HepG2 (cell line): ENCODE measurements around the gene GRK3. TPM values are rescaled to one million over a fixed set of nuclear protein-coding genes. Genes with fewer than 3 reads are reported as not detected.
A peak's percentile ranks its signal among the peaks of the same experiment; 100 is the strongest.

ENCODE experiments used
- AKAP8 ChIP-seq: sonication (generic); formaldehyde crosslinking; IDR thresholded peaks from 2 replicates; pipeline ENCODE4 v1.5.1; 2020; ENCODE audit warnings: mild to moderate bottlenecking, missing genetic modification reagents
- CEBPB ChIP-seq: IDR thresholded peaks from 2 replicates; pipeline ENCODE4 v1.6.1; 2011; ENCODE audit warnings: low read depth, low read length, improper control_type of control experiment, borderline replicate concordance
- MED1 ChIP-seq: sonication (generic); formaldehyde crosslinking; IDR thresholded peaks from 2 replicates; pipeline ENCODE4 v1.4.0; 2020; ENCODE audit warnings: missing genetic modification reagents
- MIXL1 ChIP-seq: IDR thresholded peaks from 2 replicates; pipeline ENCODE4 v1.6.1; 2016
- NFE2 ChIP-seq: sonication (generic); formaldehyde crosslinking; IDR thresholded peaks from 2 replicates; pipeline ENCODE4 v1.4.0; 2020; ENCODE audit warnings: missing genetic modification reagents
- RARG ChIP-seq: sonication (generic); formaldehyde crosslinking; IDR thresholded peaks from 2 replicates; pipeline ENCODE4 v1.4.0; 2020; ENCODE audit warnings: low read depth, mild to moderate bottlenecking, missing genetic modification reagents
- RFX5 ChIP-seq: IDR thresholded peaks from 2 replicates; pipeline ENCODE4 v1.6.1; 2011; ENCODE audit warnings: low read depth, low read length, improper control_type of control experiment
- SOX5 ChIP-seq: IDR thresholded peaks from 2 replicates; pipeline ENCODE4 v1.6.1; 2016; ENCODE audit warnings: borderline replicate concordance
- SSRP1 ChIP-seq: IDR thresholded peaks from 2 replicates; pipeline ENCODE4 v1.6.1; 2016; ENCODE audit warnings: control low read depth
- TBX2 ChIP-seq: sonication (generic); formaldehyde crosslinking; IDR thresholded peaks from 2 replicates; pipeline ENCODE4 v1.5.0; 2020; ENCODE audit warnings: missing genetic modification reagents, mild to moderate bottlenecking, borderline replicate concordance
- U2AF2 ChIP-seq: fragments of 200-400 bp; formaldehyde crosslinking; IDR thresholded peaks from 2 replicates; pipeline ENCODE4 v1.6.1; 2017; ENCODE audit warnings: low read depth, mild to moderate bottlenecking, low read length
- ZBTB3 ChIP-seq: sonication (generic); formaldehyde crosslinking; IDR thresholded peaks from 2 replicates; pipeline ENCODE4 v1.4.0; 2020; ENCODE audit warnings: low read depth, mild to moderate bottlenecking, moderate library complexity, missing genetic modification reagents, borderline replicate concordance
- ZC3H13 ChIP-seq: sonication (generic); formaldehyde crosslinking; IDR thresholded peaks from 2 replicates; pipeline ENCODE4 v1.8.1; 2023; ENCODE audit warnings: mild to moderate bottlenecking, missing genetic modification reagents, moderate library complexity
- ZNF17 ChIP-seq: sonication (generic); formaldehyde crosslinking; IDR thresholded peaks from 2 replicates; pipeline ENCODE4 v1.5.0; 2020; ENCODE audit warnings: mild to moderate bottlenecking, missing genetic modification reagents
- ZNF552 ChIP-seq: sonication (generic); formaldehyde crosslinking; IDR thresholded peaks from 2 replicates; pipeline ENCODE4 v1.9.0; 2022; ENCODE audit warnings: missing genetic modification reagents, mild to moderate bottlenecking, borderline replicate concordance
- polyA plus RNA-seq, 8 experiments: library from polyadenylated mRNA; depleted of rRNA in 3 of 8; stranded (reverse) in 7 of 8; unstranded in 1 of 8; fragments of >200 nt; fragmentation: Illumina TruSeq in 4 of 8; extraction: Trizol in 4 of 8; gene quantifications; 2 replicates each; pipeline versions ENCODE4 v1.2.1 to v1.2.3, GENCODE V29; 2011 to 2016; ENCODE audit warnings: low read depth in 4 of 8, missing spikeins in 1 of 8, mixed read lengths in 1 of 8; ENCODE audit not compliant: insufficient read depth in 1 of 8
- total RNA-seq, 5 experiments: library from RNA; depleted of rRNA; stranded (reverse); fragments of >200 nt; fragmentation: Illumina TruSeq; extraction: Trizol; gene quantifications; 2 replicates each; pipeline ENCODE4 v1.2.3, GENCODE V29; 2016; ENCODE audit warnings: low read depth in 1 of 5
- TF ChIP-seq, protein P1 (sequence below): conservative IDR thresholded peaks from 2 replicates; pipeline ENCODE4 v1.6.1; 2018; ENCODE audit warnings: missing genetic modification reagents
- TF ChIP-seq, protein P2 (sequence below): sonication (generic); formaldehyde crosslinking; IDR thresholded peaks from 2 replicates; pipeline ENCODE4 v1.4.0; 2020; ENCODE audit warnings: missing genetic modification reagents
- TF ChIP-seq, protein P3 (sequence below): sonication (generic); IDR thresholded peaks from 2 replicates; pipeline ENCODE4 v1.6.1; 2016; ENCODE audit warnings: low read depth, borderline replicate concordance
- TF ChIP-seq, protein P4 (sequence below): sonication (generic); formaldehyde crosslinking; IDR thresholded peaks from 2 replicates; pipeline ENCODE4 v1.5.0; 2020; ENCODE audit warnings: missing genetic modification reagents, mild to moderate bottlenecking, borderline replicate concordance
- TF ChIP-seq, protein P5 (sequence below): sonication (generic); formaldehyde crosslinking; IDR thresholded peaks from 2 replicates; pipeline ENCODE4 v1.5.0; 2020; ENCODE audit warnings: missing genetic modification reagents
- TF ChIP-seq, protein P6 (sequence below): fragments of 450-650 bp; IDR thresholded peaks from 2 replicates; pipeline ENCODE4 v1.6.1; 2017

Gene GRK3
- total and polyA plus RNA-seq, 2 of the 13 experiments (the other 11 are each of a cell fraction or from before 2014, with no cell fraction given) = 8.5 to 16.7 TPM

DNA sequence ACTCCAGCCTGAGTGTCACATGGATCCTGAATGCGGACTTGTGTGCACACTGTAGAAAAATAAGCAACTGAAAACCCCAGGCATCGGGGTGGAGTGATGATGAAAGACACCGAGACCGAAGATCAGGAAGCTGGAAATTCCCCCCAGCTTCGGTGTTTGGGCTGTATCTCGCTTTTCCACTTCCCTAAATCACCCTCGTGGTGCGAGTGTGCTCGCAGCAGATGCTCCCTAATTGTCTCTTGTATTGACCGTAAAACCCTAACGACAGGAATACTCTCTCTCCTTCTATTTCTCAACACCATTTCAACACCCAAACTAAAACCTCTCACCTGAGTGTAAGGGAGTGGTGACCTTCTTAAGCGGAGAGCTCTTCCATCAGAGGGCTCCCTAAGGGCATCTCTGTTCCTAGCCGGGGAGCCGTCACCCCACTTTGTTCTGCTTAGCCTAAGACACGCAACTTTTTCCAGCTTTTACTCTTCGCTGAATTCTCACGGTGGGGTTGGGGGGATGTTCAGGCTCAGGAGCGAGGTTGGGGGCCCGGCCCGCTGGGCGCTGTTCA, 635 bp upstream of the GRK3 start (continued):
- TF ChIP-seq, protein P1, sequence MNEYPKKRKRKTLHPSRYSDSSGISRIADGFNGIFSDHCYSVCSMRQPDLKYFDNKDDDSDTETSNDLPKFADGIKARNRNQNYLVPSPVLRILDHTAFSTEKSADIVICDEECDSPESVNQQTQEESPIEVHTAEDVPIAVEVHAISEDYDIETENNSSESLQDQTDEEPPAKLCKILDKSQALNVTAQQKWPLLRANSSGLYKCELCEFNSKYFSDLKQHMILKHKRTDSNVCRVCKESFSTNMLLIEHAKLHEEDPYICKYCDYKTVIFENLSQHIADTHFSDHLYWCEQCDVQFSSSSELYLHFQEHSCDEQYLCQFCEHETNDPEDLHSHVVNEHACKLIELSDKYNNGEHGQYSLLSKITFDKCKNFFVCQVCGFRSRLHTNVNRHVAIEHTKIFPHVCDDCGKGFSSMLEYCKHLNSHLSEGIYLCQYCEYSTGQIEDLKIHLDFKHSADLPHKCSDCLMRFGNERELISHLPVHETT (CRISPR knock-in tag) = no peak
- TF ChIP-seq, protein P2, sequence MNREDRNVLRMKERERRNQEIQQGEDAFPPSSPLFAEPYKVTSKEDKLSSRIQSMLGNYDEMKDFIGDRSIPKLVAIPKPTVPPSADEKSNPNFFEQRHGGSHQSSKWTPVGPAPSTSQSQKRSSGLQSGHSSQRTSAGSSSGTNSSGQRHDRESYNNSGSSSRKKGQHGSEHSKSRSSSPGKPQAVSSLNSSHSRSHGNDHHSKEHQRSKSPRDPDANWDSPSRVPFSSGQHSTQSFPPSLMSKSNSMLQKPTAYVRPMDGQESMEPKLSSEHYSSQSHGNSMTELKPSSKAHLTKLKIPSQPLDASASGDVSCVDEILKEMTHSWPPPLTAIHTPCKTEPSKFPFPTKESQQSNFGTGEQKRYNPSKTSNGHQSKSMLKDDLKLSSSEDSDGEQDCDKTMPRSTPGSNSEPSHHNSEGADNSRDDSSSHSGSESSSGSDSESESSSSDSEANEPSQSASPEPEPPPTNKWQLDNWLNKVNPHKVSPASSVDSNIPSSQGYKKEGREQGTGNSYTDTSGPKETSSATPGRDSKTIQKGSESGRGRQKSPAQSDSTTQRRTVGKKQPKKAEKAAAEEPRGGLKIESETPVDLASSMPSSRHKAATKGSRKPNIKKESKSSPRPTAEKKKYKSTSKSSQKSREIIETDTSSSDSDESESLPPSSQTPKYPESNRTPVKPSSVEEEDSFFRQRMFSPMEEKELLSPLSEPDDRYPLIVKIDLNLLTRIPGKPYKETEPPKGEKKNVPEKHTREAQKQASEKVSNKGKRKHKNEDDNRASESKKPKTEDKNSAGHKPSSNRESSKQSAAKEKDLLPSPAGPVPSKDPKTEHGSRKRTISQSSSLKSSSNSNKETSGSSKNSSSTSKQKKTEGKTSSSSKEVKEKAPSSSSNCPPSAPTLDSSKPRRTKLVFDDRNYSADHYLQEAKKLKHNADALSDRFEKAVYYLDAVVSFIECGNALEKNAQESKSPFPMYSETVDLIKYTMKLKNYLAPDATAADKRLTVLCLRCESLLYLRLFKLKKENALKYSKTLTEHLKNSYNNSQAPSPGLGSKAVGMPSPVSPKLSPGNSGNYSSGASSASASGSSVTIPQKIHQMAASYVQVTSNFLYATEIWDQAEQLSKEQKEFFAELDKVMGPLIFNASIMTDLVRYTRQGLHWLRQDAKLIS (CRISPR knock-in tag) = no peak
- TF ChIP-seq NFE2 (CRISPR knock-in tag) = no peak
- no peak for TF ChIP-seq SOX5
- TF ChIP-seq, protein P3, sequence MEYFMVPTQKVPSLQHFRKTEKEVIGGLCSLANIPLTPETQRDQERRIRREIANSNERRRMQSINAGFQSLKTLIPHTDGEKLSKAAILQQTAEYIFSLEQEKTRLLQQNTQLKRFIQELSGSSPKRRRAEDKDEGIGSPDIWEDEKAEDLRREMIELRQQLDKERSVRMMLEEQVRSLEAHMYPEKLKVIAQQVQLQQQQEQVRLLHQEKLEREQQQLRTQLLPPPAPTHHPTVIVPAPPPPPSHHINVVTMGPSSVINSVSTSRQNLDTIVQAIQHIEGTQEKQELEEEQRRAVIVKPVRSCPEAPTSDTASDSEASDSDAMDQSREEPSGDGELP = no peak
- TF ChIP-seq, protein P4, sequence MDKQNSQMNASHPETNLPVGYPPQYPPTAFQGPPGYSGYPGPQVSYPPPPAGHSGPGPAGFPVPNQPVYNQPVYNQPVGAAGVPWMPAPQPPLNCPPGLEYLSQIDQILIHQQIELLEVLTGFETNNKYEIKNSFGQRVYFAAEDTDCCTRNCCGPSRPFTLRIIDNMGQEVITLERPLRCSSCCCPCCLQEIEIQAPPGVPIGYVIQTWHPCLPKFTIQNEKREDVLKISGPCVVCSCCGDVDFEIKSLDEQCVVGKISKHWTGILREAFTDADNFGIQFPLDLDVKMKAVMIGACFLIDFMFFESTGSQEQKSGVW = no peak
- no peak for TF ChIP-seq ZBTB3 (CRISPR knock-in tag)
- no peak for TF ChIP-seq RFX5
- no peak for TF ChIP-seq RARG (CRISPR knock-in tag)
- TF ChIP-seq SSRP1 (CRISPR knock-in tag) = no peak
- TF ChIP-seq MED1 (CRISPR knock-in tag) = peak; percentile 32; the same call in 1 of the 2 replicates
- 0 out of 2 replicates have a peak, but pooled peaks have one; percentile 13 for TF ChIP-seq TBX2 (CRISPR knock-in tag)
- no peak for TF ChIP-seq AKAP8 (CRISPR knock-in tag)
- TF ChIP-seq U2AF2 = no peak
- TF ChIP-seq, protein P5, sequence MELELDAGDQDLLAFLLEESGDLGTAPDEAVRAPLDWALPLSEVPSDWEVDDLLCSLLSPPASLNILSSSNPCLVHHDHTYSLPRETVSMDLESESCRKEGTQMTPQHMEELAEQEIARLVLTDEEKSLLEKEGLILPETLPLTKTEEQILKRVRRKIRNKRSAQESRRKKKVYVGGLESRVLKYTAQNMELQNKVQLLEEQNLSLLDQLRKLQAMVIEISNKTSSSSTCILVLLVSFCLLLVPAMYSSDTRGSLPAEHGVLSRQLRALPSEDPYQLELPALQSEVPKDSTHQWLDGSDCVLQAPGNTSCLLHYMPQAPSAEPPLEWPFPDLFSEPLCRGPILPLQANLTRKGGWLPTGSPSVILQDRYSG (CRISPR knock-in tag) = no peak
- TF ChIP-seq, protein P6, sequence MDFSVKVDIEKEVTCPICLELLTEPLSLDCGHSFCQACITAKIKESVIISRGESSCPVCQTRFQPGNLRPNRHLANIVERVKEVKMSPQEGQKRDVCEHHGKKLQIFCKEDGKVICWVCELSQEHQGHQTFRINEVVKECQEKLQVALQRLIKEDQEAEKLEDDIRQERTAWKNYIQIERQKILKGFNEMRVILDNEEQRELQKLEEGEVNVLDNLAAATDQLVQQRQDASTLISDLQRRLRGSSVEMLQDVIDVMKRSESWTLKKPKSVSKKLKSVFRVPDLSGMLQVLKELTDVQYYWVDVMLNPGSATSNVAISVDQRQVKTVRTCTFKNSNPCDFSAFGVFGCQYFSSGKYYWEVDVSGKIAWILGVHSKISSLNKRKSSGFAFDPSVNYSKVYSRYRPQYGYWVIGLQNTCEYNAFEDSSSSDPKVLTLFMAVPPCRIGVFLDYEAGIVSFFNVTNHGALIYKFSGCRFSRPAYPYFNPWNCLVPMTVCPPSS = no peak
- TF ChIP-seq ZNF17 (CRISPR knock-in tag) = no peak
- TF ChIP-seq MIXL1 = no peak
- TF ChIP-seq ZNF552 (CRISPR knock-in tag) = no peak; the same call in 1 of the 2 replicates
- TF ChIP-seq CEBPB = peak; percentile 60; the same call in 1 of the 2 replicates
- no peak for TF ChIP-seq ZC3H13 (CRISPR knock-in tag)
